SK-N-SH (cell line): ENCODE measurements around the gene TIMM22. TPM values are rescaled to one million over a fixed set of nuclear protein-coding genes. Genes with fewer than 3 reads are reported as not detected.

Source experiments
- CTCF ChIA-PET: fragments of 300-600, 350-600 bp; formaldehyde crosslinking; extraction: SDS; loops from one replicate; lab custom pipeline; 2021; lab: Yijun Ruan, JAX
- POLR2A ChIA-PET: fragments of 350-600 bp; sonication (Branson Sonifier 250); formaldehyde crosslinking; extraction: SDS; loops from one replicate; lab custom pipeline; 2020; ENCODE audit warnings: antibody characterized with exemption, inconsistent platforms; lab: Yijun Ruan, JAX
- DNase-seq: peaks from one replicate; pipeline ENCODE4 v3.0.0; 2012
- H2AFZ ChIP-seq: fragments of 200-600 bp; sonication (generic); 2 replicates; pipeline ENCODE4 v1.8.1; 2016; ENCODE audit warnings: antibody characterized with exemption, mild to moderate bottlenecking, low read depth
- H3F3A ChIP-seq: fragments of 200-600 bp; sonication (generic); replicated peaks from 2 replicates; pipeline ENCODE3; 2016; ENCODE audit warnings: antibody characterized with exemption, mild to moderate bottlenecking; ENCODE audit not compliant: insufficient read depth
- H3K27ac ChIP-seq, 2 experiments: fragments of 200-500 bp in 1 of 2; fragments of 200-600 bp in 1 of 2; sonication (Bioruptor generic) in 1 of 2; sonication (generic), shearing (Covaris generic) in 1 of 2; 2 replicates each; pipeline versions ENCODE4 v1.5.1 to v1.6.1; 2014 to 2016; ENCODE audit warnings: low read depth in 2 of 2, inconsistent platforms in 1 of 2, low read length in 1 of 2, mild to moderate bottlenecking in 1 of 2, mixed read lengths in 1 of 2
- H3K27me3 ChIP-seq: fragments of 200-600 bp; sonication (generic), shearing (Covaris generic); 2 replicates; pipeline ENCODE4 v1.6.1; 2016; ENCODE audit warnings: mixed run types; ENCODE audit not compliant: insufficient read depth
- H3K36me3 ChIP-seq, 2 experiments: fragments of 200-500 bp in 1 of 2; fragments of 200-600 bp in 1 of 2; sonication (Bioruptor generic) in 1 of 2; sonication (generic) in 1 of 2; replicated peaks in 1 of 2; 2 replicates each; pipeline versions ENCODE3 to v1.5.1; 2014 to 2016; ENCODE audit warnings: low read length in 1 of 2, mild to moderate bottlenecking in 1 of 2; ENCODE audit not compliant: insufficient read depth in 2 of 2, control insufficient read depth in 1 of 2
- H3K4me1 ChIP-seq, 2 experiments: fragments of 200-500 bp in 1 of 2; fragments of 200-600 bp in 1 of 2; sonication (Bioruptor generic) in 1 of 2; sonication (generic), shearing (Covaris generic) in 1 of 2; 2 replicates each; pipeline versions ENCODE4 v1.5.1 to v1.6.1; 2014 to 2016; ENCODE audit warnings: low read depth in 1 of 2, low read length in 1 of 2, mixed run types in 1 of 2; ENCODE audit not compliant: insufficient read depth in 2 of 2, control insufficient read depth in 1 of 2
- H3K4me2 ChIP-seq: fragments of 200-600 bp; sonication (generic), shearing (Covaris generic); 2 replicates; pipeline ENCODE4 v1.6.1; 2017; ENCODE audit warnings: mixed run types
- H3K4me3 ChIP-seq, 2 experiments: fragments of 200-500 bp in 1 of 2; fragments of 200-600 bp in 1 of 2; sonication (Bioruptor generic) in 1 of 2; sonication (generic), shearing (Covaris generic) in 1 of 2; 2 replicates each; pipeline versions ENCODE4 v1.5.1 to v1.8.1; 2014 to 2016; ENCODE audit warnings: low read depth in 2 of 2, inconsistent platforms in 1 of 2, low read length in 1 of 2, mild to moderate bottlenecking in 1 of 2, mixed read lengths in 1 of 2, moderate library complexity in 1 of 2
- H3K79me2 ChIP-seq: fragments of 200-600 bp; sonication (generic); 2 replicates; pipeline ENCODE4 v1.8.1; 2017; ENCODE audit warnings: mild to moderate bottlenecking; ENCODE audit not compliant: insufficient read depth
- H3K9ac ChIP-seq: fragments of 200-600 bp; sonication (generic); 2 replicates; pipeline ENCODE4 v1.6.1; 2017; ENCODE audit warnings: mixed run types
- H3K9me2 ChIP-seq: fragments of 200-600 bp; sonication (generic); 2 replicates; pipeline ENCODE4 v1.6.1; 2017; ENCODE audit warnings: mixed run types
- H3K9me3 ChIP-seq: fragments of 200-600 bp; sonication (generic); 2 replicates; pipeline ENCODE4 v1.6.1; 2017; ENCODE audit warnings: mixed run types, mild to moderate bottlenecking, moderate library complexity
- H4K20me1 ChIP-seq: fragments of 200-600 bp; sonication (generic); 2 replicates; pipeline ENCODE4 v1.6.1; 2017; ENCODE audit warnings: mild to moderate bottlenecking, mixed run types; ENCODE audit not compliant: insufficient read depth
- CTCF ChIP-seq: fragments of 200-600 bp; sonication (generic); IDR thresholded peaks from 2 replicates; pipeline ENCODE4 v1.6.1; 2017; ENCODE audit warnings: antibody characterized with exemption, mild to moderate bottlenecking, moderate library complexity
- ELF1 ChIP-seq: IDR thresholded peaks from 2 replicates; pipeline ENCODE4 v1.4.0; 2012
- EP300 ChIP-seq, 2 experiments: IDR thresholded peaks; 2 replicates each; pipeline versions ENCODE4 v1.4.0 to v1.6.1; 2012; ENCODE audit warnings: borderline replicate concordance in 1 of 2, low read depth in 1 of 2, low read length in 1 of 2
- FOXJ3 ChIP-seq: sonication (generic); formaldehyde crosslinking; IDR thresholded peaks from 2 replicates; pipeline ENCODE4 v1.5.1; 2020; ENCODE audit warnings: mild to moderate bottlenecking, missing genetic modification reagents
- FOXM1 ChIP-seq: IDR thresholded peaks from 2 replicates; pipeline ENCODE4 v1.4.0; 2012; ENCODE audit warnings: low read depth, mild to moderate bottlenecking
- GABPA ChIP-seq: IDR thresholded peaks from 2 replicates; pipeline ENCODE4 v1.4.0; 2012; ENCODE audit warnings: low read depth, mild to moderate bottlenecking
- IRF3 ChIP-seq: fragments of 150-350 bp; IDR thresholded peaks from 2 replicates; pipeline ENCODE4 v1.6.1; 2016; ENCODE audit warnings: mild to moderate bottlenecking, low read depth, low read length
- JUND ChIP-seq: IDR thresholded peaks from 2 replicates; pipeline ENCODE4 v1.4.0; 2012
- MEF2A ChIP-seq: IDR thresholded peaks from 2 replicates; pipeline ENCODE4 v1.4.0; 2012; ENCODE audit warnings: low read depth, borderline replicate concordance
- MXI1 ChIP-seq: IDR thresholded peaks from 2 replicates; pipeline ENCODE4 v1.6.1; 2012; ENCODE audit warnings: mild to moderate bottlenecking, low read depth, low read length, improper control_type of control experiment
- NFIC ChIP-seq: IDR thresholded peaks from 2 replicates; pipeline ENCODE4 v1.4.0; 2012; ENCODE audit warnings: borderline replicate concordance
- NRF1 ChIP-seq: IDR thresholded peaks from 2 replicates; pipeline ENCODE4 v1.6.1; 2012; ENCODE audit warnings: low read depth, mild to moderate bottlenecking, low read length
- PBX3 ChIP-seq: IDR thresholded peaks from 2 replicates; pipeline ENCODE4; 2012
- POLR2AphosphoS5 ChIP-seq: IDR thresholded peaks from 2 replicates; pipeline ENCODE4 v1.6.1; 2012; ENCODE audit warnings: low read depth, low read length
- RCOR1 ChIP-seq: fragments of 150-350 bp; IDR thresholded peaks from 2 replicates; pipeline ENCODE4 v1.6.1; 2017; ENCODE audit warnings: antibody characterized with exemption, low read length
- SMC3 ChIP-seq: IDR thresholded peaks from 2 replicates; pipeline ENCODE4 v1.6.1; 2012; ENCODE audit warnings: low read depth, low read length, improper control_type of control experiment
- USF1 ChIP-seq: IDR thresholded peaks from 2 replicates; pipeline ENCODE4 v1.4.0; 2012; ENCODE audit warnings: low read depth, borderline replicate concordance
- USF2 ChIP-seq: fragments of 150-350 bp; IDR thresholded peaks from 2 replicates; pipeline ENCODE4 v1.6.1; 2017; ENCODE audit warnings: antibody characterized with exemption, low read length, low read depth, borderline replicate concordance
- YY1 ChIP-seq: IDR thresholded peaks from 2 replicates; pipeline ENCODE4 v1.4.0; 2012; ENCODE audit warnings: low read depth, mild to moderate bottlenecking
- whole genome bisulfite sequencing: methylation state at CpG from one replicate; pipeline ENCODE4 v1.1.6; 2017; ENCODE audit warnings: low lambda C conversion rate; 5-methylcytosine and 5-hydroxymethylcytosine counted together
- polyA plus RNA-seq, 3 experiments: library from polyadenylated mRNA; depleted of rRNA; stranded (reverse); fragments of >200 nt; gene quantifications; 2 replicates each; pipeline ENCODE4 v1.2.3, GENCODE V29; 2012

The TIMM22 gene
- polyA plus RNA-seq, 1 of the 3 experiments (the other 2 are of a cell fraction): 9.9 TPM

- TF ChIP-seq JUND (no peak), MXI1 (no peak), RCOR1 (no peak)
Observed at GRCh38 chr17:1009229-1010085, 12.5 kb downstream of the TIMM22 start (continued).

- Histone ChIP-seq H3K27ac (no peak overlapping the region), H3K9ac (no peak overlapping the region), H3K4me3 (no peak overlapping the region), H3K9me3 (no peaks in the 10 kb centered on the region), H3K4me1 (peaks cover 3 to 7% of the 10 kb centered on the region in 2 experiments; a peak in 2 of 4 replicates), H3K4me2 (no peak overlapping the region), H3F3A (peaks cover 6% of the 10 kb centered on the region), H4K20me1 (peaks cover 14% of the 10 kb centered on the region), H3K27me3 (no peaks in the 10 kb centered on the region), H3K36me3 (peaks cover 9 to 41% of the 10 kb centered on the region in 2 experiments), H3K79me2 (no peaks in the 10 kb centered on the region), H3K9me2 (no peaks in the 10 kb centered on the region), H2AFZ (no peak overlapping the region)
- ChIA-PET CTCF (interaction anchor here (1.7 to 2.1 kb wide), 2 partner anchors 11 to 46 kb away, joined by 6 to 7 read pairs; no protein-coding TSS in a partner anchor), POLR2A (no interaction called here)
- 94% methylated on average over 7 of the region's 10 CpGs for WGBS
- TF ChIP-seq POLR2AphosphoS5 (no peak), NRF1 (no peak), YY1 (no peak), USF2 (no peak), PBX3 (no peak), EP300 (IDR thresholded peaks at IDR 0.05; ENCODE audit: borderline replicate concordance in 1 of 2, low read depth in 1 of 2, low read length in 1 of 2) (no peak), NFIC (no peak), MEF2A (no peak), SMC3 (no peak), FOXM1 (no peak), GABPA (no peak), IRF3 (no peak), CTCF (no peak), FOXJ3 (CRISPR knock-in tag) (no peak), USF1 (no peak), RCOR1 (no peak), MXI1 (no peak), ELF1 (no peak)
- DNase-seq: no peak
Observed at GRCh38 chr17:1010086-1010450, 13.1 kb downstream of the TIMM22 start.
